GOT3 (cell line): ENCODE measurements around the gene MUSTN1.
A peak's percentile ranks its signal among the peaks of the same experiment; 100 is the strongest.

ENCODE experiments used
- DNase-seq: peaks from one replicate; lab custom pipeline; 2025; ENCODE audit warnings: mixed read lengths; lab: John Stamatoyannopoulos, UW

The MUSTN1 gene

GRCh38 chr3:52833202-52833601 is 1.6 kb downstream of the MUSTN1 start:
- DNase-seq: no peak

DNA sequence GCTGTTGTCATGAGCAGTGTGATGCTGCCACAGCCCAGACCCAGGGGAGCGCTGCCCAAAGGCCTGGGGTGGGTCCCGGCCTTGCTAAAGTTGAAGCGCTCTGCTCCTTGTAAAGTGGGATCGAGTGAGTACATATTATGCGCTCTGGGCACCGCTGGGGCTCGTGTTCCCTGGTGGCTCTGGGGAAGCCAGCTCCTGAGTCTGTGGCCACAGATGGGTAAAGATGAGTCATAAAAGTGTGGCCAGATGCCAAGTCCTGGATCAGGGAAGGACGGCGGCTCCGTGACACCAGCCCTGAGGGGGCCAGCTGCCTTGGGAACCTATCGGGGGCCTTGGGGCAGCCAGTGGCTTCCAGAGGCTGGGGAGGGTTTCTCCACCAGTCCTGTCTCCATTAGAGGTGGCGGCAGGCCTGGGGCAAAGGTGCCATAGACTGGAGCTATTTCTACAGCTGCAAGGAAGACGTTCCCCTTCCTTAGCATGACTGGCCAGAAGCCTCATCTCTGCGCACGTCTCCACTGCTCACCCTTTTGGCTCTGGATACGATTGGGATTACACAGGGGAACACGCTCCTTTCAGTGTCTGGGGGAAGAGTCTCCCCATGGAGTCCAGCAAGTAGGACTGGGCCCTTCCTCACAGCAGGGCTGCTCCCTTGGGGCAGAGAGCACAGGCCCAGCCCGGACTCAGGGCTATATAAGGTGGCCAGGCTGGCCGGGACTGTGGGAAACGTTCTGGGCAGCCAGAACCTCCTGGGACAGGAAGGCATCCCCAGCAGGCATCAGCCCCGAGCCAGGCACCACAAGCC is 3.1 kb downstream of the MUSTN1 start:
- DNase-seq: peak; percentile 41

GRCh38 chr3:52830535-52831258 is 4.1 kb downstream of the MUSTN1 start, which contains the start of gene ITIH4:
ITIH4 (minus strand) TSS chr3:52830672; CDS start chr3:52830642, 30 bp downstream.
- no peak for DNase-seq

DNA sequence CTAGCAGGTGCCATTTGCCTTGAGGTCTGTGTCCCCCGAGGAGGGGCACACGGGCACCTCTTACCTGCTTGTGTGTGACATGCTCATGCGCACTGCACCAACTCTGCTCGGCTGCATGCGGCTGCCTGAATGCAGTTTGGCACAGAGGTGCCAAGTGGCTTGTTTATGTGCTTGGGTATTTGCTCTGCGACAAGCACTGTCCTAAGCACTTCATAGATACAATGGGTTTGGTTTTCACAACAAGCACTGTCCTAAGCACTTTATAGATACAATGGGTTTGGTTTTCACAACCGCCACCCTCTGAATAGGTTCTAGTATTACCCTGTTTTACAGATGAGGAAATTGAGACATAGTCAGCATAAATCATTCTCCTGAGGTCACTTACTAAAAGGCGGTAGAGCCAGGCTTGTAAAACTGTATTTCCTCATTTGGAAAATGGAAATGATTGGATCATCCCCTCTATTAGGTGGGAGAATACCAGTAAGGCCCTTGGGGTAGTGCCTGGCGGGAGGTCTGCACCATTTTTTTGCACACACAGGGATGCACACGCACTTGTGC is 4.8 kb downstream of the MUSTN1 start:
- DNase-seq: no peak

- DNase-seq: no peak
Measured at GRCh38 chr3:52829482-52829881, 5.3 kb downstream of the MUSTN1 start.

GRCh38 chr3:52827866-52828376 is 6.9 kb downstream of the MUSTN1 start:
- no peak for DNase-seq

DNA sequence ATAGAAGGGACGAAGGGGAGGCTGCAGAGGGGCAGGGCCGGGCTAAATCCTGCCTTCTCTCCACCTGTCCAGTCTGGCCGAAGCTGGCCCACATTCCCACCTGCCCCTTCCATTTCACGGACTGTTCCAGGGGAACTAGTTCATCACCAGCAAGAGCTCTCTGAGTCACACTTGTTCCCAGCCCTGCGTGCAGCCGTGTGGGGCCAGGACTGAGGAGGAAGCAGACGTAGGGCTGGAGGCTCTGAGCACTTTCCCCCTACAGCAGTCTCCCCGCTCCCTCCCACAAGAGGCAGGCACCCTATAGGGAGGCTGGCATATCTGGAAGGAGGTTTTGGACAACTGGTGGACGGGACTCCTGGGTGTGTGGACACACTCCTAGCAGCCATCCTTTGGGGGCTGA is 7.4 kb downstream of the MUSTN1 start:
- no peak for DNase-seq

- DNase-seq: no peak
Measured at GRCh38 chr3:52824037-52824436, 10.8 kb downstream of the MUSTN1 start.

GRCh38 chr3:52822363-52822762 is 12.5 kb downstream of the MUSTN1 start:
- no peak for DNase-seq

DNA sequence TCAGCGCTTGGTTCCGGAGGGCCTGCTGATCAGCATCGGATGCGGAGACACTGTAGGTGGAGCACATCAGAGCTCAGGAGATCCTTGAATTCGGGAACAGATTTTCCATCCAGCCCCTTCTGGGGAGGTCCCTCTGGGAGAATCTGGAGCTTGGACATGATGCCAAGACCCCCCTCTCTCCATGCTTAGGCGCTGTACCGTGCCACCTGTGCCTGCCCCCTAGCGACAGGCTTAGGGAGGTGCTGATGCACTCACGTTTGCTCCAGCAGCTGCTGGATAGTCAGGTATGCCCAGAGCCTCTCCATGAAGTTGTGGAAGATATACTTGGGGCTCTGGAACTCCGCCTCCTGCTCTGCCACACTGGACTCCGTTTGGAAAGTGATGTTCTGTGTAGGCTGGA is 14.1 kb downstream of the MUSTN1 start:
- DNase-seq: no peak

GRCh38 chr3:52819936-52820335 is 14.9 kb downstream of the MUSTN1 start:
- no peak for DNase-seq

DNA sequence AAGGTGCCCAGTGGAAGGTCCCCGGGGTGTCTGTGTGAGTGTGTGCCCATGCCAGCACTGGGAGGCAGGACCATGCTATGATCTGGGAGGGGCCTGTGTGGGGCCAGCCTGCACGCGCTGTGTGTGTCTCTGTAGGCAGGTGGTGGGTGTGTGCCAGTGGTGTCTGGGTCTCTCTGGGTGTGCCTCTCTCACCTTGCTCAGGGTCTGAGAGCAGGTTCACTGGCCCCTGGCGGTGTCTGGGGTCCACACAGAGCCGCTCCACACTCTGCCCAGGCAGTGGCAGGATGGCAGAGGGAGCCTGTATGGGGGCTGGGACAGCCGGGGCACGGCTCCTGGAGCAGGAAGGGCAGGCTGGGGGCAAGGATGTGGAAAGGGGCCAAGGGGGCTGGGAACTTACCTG is 17.0 kb downstream of the MUSTN1 start:
- DNase-seq: no peak

DNA sequence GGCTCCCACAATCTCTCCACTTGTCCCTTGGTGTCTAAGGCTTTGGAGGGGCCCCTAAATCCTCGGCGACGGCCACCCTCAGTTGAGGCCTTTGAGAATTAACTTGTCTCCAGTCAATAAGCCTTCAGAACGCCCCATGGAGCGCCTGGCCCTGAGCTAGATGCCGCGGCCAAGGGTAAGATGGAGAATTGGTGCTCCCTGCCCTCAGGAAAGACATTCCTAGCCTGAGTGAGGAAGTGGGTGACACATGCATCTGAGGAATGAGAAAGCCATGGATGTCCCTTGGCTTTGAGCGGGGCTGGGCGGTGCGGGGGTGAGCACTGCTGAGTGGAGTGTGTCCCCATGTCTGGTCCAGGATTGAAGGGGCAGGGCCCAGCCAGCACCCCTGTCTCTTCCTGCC is 17.6 kb downstream of the MUSTN1 start:
- DNase-seq: no peak

GRCh38 chr3:52816654-52817053 is 18.2 kb downstream of the MUSTN1 start:
- DNase-seq: no peak

GRCh38 chr3:52816199-52816598 is 18.6 kb downstream of the MUSTN1 start:
- no peak for DNase-seq

GRCh38 chr3:52813810-52814209 is 21.0 kb downstream of the MUSTN1 start:
- no peak for DNase-seq

DNA sequence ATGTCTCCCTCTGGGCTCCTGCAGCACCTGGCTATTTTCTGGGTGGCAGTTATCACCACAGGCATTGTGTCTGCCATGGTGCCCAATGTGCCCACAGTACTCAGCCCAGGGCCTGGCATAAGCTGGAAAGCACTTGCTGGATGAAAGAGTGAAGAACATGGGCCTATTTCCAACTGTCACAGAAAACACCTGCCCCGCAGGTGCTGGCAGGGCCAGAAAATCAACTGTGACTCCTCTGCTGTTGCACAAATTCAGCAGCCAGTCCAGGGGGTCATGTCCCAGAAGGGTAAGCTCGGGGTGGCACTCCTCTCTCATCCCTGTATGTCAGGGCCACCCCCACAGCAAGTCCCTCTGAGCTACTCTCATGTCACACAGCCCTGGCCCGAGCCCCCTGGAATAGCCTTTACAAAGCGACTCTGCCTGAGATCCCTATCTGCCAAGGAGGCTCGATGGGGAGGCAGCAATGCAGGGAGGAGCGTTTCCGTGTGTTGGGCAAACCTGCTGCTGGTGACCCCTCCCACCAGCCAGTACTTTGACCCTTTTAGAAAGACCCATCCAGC is 23.3 kb downstream of the MUSTN1 start:
- no peak for DNase-seq

GRCh38 chr3:52810923-52811322 is 23.9 kb downstream of the MUSTN1 start:
- DNase-seq: no peak

DNA sequence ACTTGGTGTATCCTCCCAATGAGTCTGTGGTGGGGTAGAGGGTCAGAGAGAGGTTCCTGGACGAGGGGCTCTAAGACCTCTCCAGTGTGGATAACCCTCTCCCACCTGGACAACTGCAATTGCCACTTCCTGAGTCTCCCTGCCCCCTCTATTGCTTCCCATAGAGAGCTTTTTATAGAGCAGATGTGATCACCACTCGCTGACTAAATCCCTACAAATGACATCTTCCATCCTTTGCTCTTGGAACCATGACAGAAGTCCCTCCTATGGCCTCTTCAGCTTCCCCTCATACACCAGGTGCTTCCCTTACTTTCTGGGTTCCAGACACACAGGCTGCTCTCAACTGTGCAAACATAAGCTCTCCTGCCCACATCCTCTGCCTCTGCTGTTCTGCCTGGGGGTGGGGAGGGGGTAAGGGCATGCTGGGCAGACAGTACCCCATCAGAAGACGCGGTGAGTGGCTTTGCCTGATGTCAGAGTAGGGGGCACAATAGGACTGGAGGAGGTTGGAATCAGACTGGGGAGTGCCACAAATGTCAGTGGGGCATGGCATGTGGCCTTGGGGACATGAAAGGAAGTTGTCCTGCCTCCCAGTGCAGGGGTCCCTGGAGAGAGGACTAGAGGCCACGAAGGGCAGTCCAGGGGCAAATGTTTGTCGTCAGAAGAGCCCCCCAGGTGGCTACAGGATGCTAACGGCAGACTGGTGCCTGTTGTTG is 25.0 kb downstream of the MUSTN1 start:
- DNase-seq: no peak

GRCh38 chr3:52809149-52809548 is 25.7 kb downstream of the MUSTN1 start:
- DNase-seq: no peak

- no peak for DNase-seq
Measured at GRCh38 chr3:52805270-52806039, 29.4 kb downstream of the MUSTN1 start.
